GM20431 (cell line): ENCODE measurements around the gene ALS2CL.

ENCODE experiments used
- in situ Hi-C: fragments of 300-500 bp; cut with MseI, MboI; formaldehyde crosslinking; loops from one replicate; pipeline ENCODE4 v1.15.0; 2020; ENCODE audit warnings: low sequenced_read_pairs; ENCODE audit not compliant: unreplicated experiment

The ALS2CL gene

GRCh38 chr3:46655271-46655670, 38.2 kb downstream of the ALS2CL start:
- in situ Hi-C loops = no loop called here

DNA sequence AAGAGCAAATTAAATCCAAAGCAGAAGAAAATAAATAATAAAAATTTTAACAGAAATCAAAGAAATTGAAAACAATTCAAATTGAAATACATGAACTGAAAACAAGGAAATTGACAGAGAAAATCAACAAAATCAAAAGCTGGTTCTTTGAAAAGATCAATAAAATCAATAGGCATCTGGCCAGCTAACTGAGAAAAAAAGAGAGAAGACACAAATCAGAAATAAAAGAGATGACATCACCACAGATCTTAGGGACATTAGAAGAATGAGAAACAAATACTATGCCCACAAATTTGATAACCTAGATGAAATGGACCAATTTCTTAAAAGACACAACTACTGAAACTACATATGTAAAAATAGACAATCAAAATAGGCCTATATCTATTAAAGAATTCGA, 42.4 kb downstream of the ALS2CL start:
- in situ Hi-C loops = no loop called here

DNA sequence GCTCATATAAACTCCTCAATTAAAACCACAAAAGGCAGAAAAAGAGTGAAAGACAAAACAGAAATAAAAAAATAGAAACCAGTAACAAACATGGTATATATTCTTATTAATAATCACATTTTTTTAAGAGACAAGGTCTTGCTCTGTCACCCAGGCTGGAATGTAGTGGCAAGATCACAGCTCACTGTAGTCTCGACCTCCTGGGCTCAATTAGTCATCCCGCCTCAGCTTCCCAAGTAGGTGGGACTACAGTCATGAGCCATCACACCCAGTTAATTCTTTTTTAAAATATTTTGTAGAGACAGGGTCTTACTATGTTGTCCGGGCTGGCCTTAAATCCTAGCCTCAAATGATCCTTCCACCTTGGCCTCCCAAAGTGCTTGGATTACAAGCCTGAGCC, 44.0 kb downstream of the ALS2CL start:
- in situ Hi-C loops = no loop called here

DNA sequence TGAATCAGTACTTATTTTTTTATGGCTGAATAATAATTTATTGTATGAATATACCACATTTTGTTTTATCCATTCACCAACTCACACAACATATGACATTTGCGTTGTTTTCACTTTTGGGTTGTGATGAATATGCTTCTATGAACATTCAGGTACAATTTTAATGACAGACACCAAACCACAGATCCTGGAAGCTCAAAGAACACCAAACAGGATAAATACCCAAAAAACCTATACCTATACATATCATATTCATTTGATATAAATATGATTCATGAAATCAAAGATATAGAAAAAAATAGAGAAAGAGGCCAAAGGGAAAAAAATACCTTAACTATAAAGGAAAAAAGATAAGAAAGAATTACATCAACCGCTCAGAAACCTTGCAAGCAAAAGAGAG, 45.4 kb downstream of the ALS2CL start:
- in situ Hi-C loops = no loop called here

GRCh38 chr3:46646700-46647099, 46.8 kb downstream of the ALS2CL start:
- in situ Hi-C loops = no loop called here

- in situ Hi-C loops = no loop called here
Observed at GRCh38 chr3:46643701-46644100, 49.8 kb downstream of the ALS2CL start.

GRCh38 chr3:46642971-46643370, 50.5 kb downstream of the ALS2CL start:
- in situ Hi-C loops = no loop called here

GRCh38 chr3:46640927-46641326, 52.6 kb downstream of the ALS2CL start:
- in situ Hi-C loops = no loop called here

DNA sequence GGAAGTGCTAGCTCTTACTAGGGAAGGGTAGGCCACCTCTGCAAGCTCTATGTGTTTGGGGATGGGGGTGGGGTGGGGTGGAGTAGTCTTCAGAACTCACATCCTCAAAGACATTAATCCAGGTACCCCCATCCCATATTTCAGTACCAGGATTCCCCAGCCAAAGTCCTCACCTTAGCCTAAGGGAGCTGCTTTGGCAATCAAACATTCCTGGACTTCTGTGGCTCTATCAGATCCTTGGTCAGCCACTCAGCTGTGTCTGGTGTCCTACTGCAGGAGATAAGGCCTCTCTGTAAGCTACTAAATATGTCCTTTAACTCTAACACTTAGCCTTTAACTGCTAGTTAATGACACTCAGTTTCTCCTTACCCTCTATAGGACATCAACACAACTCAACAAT, 54.3 kb downstream of the ALS2CL start:
- in situ Hi-C loops = no loop called here

- in situ Hi-C loops = no loop called here
Observed at GRCh38 chr3:46634856-46635255, 58.6 kb downstream of the ALS2CL start.

DNA sequence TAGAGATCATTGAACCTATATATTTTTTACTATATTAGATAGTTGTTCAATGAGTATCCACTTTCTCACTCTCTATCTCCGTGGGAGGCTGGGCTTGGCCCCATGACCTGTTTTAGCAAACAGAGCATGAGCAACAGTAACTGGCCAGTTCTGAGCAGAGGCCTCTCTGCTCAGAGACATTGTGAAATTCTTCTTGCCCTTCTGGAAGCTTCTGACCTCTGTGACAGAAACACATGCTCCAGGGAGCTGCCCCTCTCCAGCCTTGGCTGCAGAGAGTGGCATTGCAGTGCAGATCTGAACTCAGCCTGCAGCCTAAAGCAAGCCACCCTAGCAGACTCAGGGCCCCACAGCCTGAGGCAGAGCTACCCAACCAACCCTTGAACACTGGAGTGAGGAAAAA, 60.7 kb downstream of the ALS2CL start:
- in situ Hi-C loops = no loop called here

- in situ Hi-C loops = loop anchor here (10.0 kb wide), 1 partner anchor 145 kb away; no protein-coding TSS in a partner anchor
Observed at GRCh38 chr3:46629551-46630517, 63.6 kb downstream of the ALS2CL start.

- in situ Hi-C loops = loop anchor here (10.0 kb wide), 1 partner anchor 144 kb away; no protein-coding TSS in a partner anchor
Observed at GRCh38 chr3:46628901-46629369, 64.5 kb downstream of the ALS2CL start.

DNA sequence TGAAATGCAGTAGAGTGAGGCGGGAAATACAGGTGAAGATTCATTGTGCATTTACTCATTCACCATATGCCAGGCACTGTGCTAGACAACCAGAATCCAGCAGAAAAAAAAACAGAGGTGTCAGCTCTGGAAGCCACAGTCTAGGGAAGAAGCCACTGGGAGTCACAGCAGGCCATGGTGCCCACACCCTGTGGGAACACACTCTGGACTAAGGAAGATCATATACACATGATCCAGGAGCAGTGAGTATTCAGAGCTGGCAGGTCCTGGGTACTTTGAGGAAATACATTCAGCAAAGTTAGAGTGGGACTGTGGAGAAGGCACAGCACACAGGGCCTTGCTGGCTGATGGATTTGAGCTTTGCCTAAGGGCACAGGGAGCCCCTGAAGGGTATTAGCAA, 66.4 kb downstream of the ALS2CL start:
- in situ Hi-C loops = loop anchor here (10.0 kb wide), 1 partner anchor 142 kb away; no protein-coding TSS in a partner anchor

DNA sequence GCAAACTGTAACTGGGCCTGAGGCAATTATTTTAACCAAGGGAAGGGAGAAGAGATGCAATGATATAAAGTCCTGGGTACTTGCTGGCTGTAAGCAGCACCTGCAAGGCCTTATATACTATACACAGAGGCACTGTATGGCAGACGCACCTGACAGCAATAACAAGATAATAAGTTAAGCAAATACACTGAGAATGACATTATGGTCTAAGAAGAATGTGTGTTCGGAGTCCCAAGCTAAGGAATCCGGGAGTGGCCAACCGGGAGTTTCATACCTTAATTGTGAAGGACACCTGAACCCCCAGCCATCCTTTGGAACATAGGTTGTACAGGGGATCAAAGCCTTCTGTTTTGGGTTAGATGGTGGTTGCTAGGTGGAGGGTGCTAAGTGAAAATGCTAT, 67.4 kb downstream of the ALS2CL start:
- in situ Hi-C loops = loop anchor here (10.0 kb wide), 1 partner anchor 141 kb away; no protein-coding TSS in a partner anchor

DNA sequence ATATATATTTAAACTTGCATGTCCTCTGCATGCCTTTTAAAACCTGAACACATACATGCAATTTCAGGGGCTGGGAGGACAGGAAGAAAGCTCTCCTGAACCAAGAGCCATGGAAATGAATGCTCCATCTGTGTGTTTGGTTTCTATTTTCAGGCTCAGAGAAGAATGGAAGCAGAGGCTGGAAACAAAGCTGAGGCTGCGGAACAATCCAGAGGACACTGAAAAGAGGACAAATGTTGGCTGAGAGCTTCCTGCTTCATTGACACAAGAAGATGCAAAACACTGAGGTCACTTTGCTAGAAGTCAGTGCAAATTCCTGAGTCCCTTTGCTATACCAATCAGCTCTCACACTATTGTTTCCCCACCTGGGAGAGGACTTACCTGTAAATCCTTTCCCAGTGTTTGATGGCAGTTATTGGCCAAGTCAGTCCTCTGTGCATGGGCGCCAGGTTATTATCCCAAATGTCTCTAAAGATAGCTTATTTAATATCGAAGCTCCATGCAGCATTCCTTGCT, 68.4 kb downstream of the ALS2CL start:
- in situ Hi-C loops = loop anchor here (10.0 kb wide), 1 partner anchor 140 kb away; no protein-coding TSS in a partner anchor

GRCh38 chr3:46624533-46624932, 68.9 kb downstream of the ALS2CL start:
- in situ Hi-C loops = loop anchor here (10.0 kb wide), 1 partner anchor 140 kb away; no protein-coding TSS in a partner anchor

DNA sequence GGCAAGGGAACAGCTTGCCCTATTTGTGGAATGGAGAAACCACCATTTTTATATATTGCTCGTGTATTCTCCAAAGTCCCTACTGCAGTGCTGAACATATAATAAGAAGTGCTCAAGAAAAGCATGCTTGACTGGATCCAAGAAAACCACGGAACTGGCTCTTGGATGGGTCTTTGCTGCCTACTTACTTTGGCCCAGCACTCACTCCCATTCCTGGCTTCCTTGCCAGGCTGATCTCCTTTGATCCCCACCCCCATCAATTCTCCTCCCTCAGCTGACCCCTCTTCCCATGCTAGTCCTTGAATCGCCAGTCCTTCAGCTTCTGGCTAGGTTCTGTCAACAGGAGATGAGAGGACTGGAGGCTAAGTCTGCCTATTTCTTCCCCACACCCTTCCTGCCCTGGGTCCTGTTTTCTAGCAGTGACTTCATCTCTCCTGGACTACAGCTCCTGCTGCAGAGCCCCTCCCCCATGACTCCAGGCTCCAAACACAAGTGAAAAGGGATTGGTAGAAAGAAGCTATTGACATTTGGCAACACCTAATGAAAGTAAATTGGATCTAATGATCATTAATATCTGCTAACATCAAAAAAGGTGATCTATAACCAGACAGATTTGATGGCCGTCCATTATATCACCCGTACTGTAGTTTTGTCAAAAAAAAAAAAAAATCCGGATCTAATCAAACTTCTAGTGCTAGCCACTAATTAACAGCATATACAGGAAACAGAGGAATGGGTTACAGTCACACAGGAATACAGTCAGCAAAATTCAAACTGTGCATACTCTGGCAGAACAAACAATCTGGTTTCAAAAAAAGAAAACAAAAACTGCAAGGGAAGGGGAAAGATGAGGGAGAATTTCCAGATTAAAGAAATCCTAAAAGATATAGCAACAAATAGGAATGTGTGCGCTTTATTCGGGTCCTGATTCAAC, 73.4 kb downstream of the ALS2CL start:
- in situ Hi-C loops = loop anchor here (10.0 kb wide), 1 partner anchor 135 kb away; no protein-coding TSS in a partner anchor
